ENCODE data around the gene CYP2R1.
"Not testable (repeated sequence)": the region's sequence is repeated elsewhere in the genome, so short reads cannot be mapped to it uniquely, and the experiment has no call there.

Gene CYP2R1

GRCh38 chr11:14891143-14892035 lies 642 bp downstream of the CYP2R1 start:
- DNase-seq: peak; percentile 81

- no peak for DNase-seq
Observed at GRCh38 chr11:14886513-14886912, 5.5 kb downstream of the CYP2R1 start.

GRCh38 chr11:14884667-14885273 lies 7.3 kb downstream of the CYP2R1 start:
- DNase-seq: no peak

- not testable (repeated sequence) for DNase-seq
Observed at GRCh38 chr11:14883683-14884082, 8.3 kb downstream of the CYP2R1 start.

GRCh38 chr11:14882196-14882595 lies 9.8 kb downstream of the CYP2R1 start:
- DNase-seq: no peak

GRCh38 chr11:14881576-14882193 lies 10.3 kb downstream of the CYP2R1 start:
- DNase-seq: no peak

GRCh38 chr11:14875163-14875562 lies 16.9 kb downstream of the CYP2R1 start:
- no peak for DNase-seq

- no peak for DNase-seq
Observed at GRCh38 chr11:14873632-14874031, 18.4 kb downstream of the CYP2R1 start.

GRCh38 chr11:14872032-14872431 lies 20.0 kb downstream of the CYP2R1 start:
- no peak for DNase-seq

- DNase-seq: not testable (repeated sequence)
Observed at GRCh38 chr11:14863775-14864174, 28.3 kb downstream of the CYP2R1 start.

GRCh38 chr11:14861680-14862079 lies 30.4 kb downstream of the CYP2R1 start:
- no peak for DNase-seq

- no peak for DNase-seq
Observed at GRCh38 chr11:14860511-14860910, 31.5 kb downstream of the CYP2R1 start.

- no peak for DNase-seq
Observed at GRCh38 chr11:14858404-14858803, 33.6 kb downstream of the CYP2R1 start.

GRCh38 chr11:14857621-14858020 lies 34.4 kb downstream of the CYP2R1 start:
- no peak for DNase-seq

GRCh38 chr11:14855890-14856289 lies 36.1 kb downstream of the CYP2R1 start:
- DNase-seq: no peak

GRCh38 chr11:14854057-14854456 lies 38.0 kb downstream of the CYP2R1 start:
- DNase-seq: no peak

- no peak for DNase-seq
Observed at GRCh38 chr11:14852571-14853177, 39.4 kb downstream of the CYP2R1 start.

- no peak for DNase-seq
Observed at GRCh38 chr11:14842002-14842401, 50.0 kb downstream of the CYP2R1 start.

- DNase-seq: no peak
Observed at GRCh38 chr11:14835496-14836492, 56.2 kb downstream of the CYP2R1 start.
